ENCODE measurements around the gene PLA2R1. TPM values are rescaled to one million over a fixed set of nuclear protein-coding genes. Genes with fewer than 3 reads are reported as not detected.
"Not testable (repeated sequence)": the region's sequence is repeated elsewhere in the genome, so short reads cannot be mapped to it uniquely, and the experiment has no call there.

The PLA2R1 gene
- total RNA-seq, 3 donors from 2014 or later (not counting 1 experiment from before 2014, with no cell fraction given), result not detected

DNA sequence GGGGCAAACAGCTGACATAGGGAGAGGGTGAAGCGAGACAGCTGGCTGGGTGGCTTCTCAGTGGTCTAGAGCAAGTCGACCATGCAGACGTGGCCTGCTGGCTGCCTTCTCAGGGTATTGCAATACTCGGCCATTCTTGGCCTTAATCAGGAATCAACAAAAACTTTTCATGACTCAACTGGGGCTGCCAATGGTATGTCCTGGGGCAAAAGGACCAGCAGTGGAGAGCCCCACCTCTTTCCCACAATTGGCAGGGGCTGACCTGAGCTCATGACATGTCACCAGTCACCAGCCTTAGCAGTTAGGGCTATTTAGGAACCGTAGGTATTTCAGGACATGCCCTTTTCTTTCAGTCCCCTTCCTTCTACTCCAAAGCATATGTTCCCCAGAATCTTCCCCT, 19.1 kb downstream of the PLA2R1 start:
- DNase-seq (no peak), ATAC-seq (no peak)
- Mint-ChIP-seq H3K36me3 (no peaks in the 10 kb centered on the region), H3K27me3 (ENCODE audit: low read depth in 2 of 2) (peaks cover 6 to 9% of the 10 kb centered on the region in 2 donors), H3K4me3 (no peak overlapping the region), H3K4me1 (no peaks in the 10 kb centered on the region), H3K9me3 (no peaks in the 10 kb centered on the region), H3K27ac (no peak overlapping the region)
- Histone ChIP-seq H3K9me3 (ENCODE audit: control insufficient read depth, insufficient read depth, low read length) (no peaks in the 10 kb centered on the region), H3K36me3 (ENCODE audit: control insufficient read depth, insufficient read depth, low read length) (no peaks in the 10 kb centered on the region), H3K4me1 (ENCODE audit: control insufficient read depth, insufficient read depth, low read length) (no peaks in the 10 kb centered on the region), H3K4me3 (ENCODE audit: low read length) (no peak overlapping the region), H3K27ac (ENCODE audit: low read length) (no peak overlapping the region), H3K27me3 (ENCODE audit: control insufficient read depth, insufficient read depth, low read length) (no peaks in the 10 kb centered on the region)
- 83% methylated on average over 5 of the region's 5 CpGs for WGBS (ENCODE audit: insufficient coverage)
- TF ChIP-seq CTCF (IDR thresholded peaks at IDR 0.05), result no peak
- intact Hi-C loops (cut with micrococcal nuclease), result no loop called here

GRCh38 chr2:160042054-160042453, 20.4 kb downstream of the PLA2R1 start:
- Mint-ChIP-seq H3K36me3 (no peaks in the 10 kb centered on the region), H3K9me3 (no peaks in the 10 kb centered on the region), H3K4me3 (no peak overlapping the region), H3K4me1 (no peaks in the 10 kb centered on the region), H3K27ac (no peak overlapping the region), H3K27me3 (ENCODE audit: low read depth in 2 of 2) (peaks cover 6 to 9% of the 10 kb centered on the region in 2 donors)
- intact Hi-C loops (cut with micrococcal nuclease), result no loop called here
- TF ChIP-seq CTCF (IDR thresholded peaks at IDR 0.05), result no peak
- no peaks in the 10 kb centered on the region for H3K27me3 ChIP-seq (ENCODE audit: control insufficient read depth, insufficient read depth, low read length)
- no peak overlapping the region for H3K27ac ChIP-seq (ENCODE audit: low read length)
- no peak overlapping the region for H3K4me3 ChIP-seq (ENCODE audit: low read length)
- 84% methylated on average over 7 of the region's 7 CpGs for WGBS (ENCODE audit: insufficient coverage)
- H3K9me3 ChIP-seq (ENCODE audit: control insufficient read depth, insufficient read depth, low read length), result no peaks in the 10 kb centered on the region
- H3K36me3 ChIP-seq (ENCODE audit: control insufficient read depth, insufficient read depth, low read length), result no peaks in the 10 kb centered on the region
- DNase-seq (no peak), ATAC-seq (no peak)
- H3K4me1 ChIP-seq (ENCODE audit: control insufficient read depth, insufficient read depth, low read length), result no peaks in the 10 kb centered on the region

DNA sequence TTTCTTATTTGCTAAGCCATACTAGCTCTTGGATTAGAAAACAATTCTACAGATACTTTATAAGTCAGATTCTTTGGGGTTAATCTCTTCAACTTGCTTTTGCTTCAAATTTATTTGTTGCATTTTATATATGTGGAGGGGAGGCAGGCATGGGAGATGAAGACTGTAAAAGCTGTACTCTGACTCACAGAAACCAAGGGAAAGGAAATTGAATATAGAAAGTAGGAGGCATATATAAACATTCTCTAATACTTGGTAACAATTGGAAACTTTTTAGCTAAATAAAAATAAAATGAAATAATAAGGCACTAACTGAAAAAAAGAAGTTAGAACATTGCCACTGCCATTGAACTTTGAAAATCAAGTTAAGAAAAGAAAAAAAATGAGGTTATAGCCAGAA, 21.3 kb downstream of the PLA2R1 start:
- H3K9me3 ChIP-seq (ENCODE audit: control insufficient read depth, insufficient read depth, low read length), result no peaks in the 10 kb centered on the region
- DNase-seq (no peak), ATAC-seq (no peak)
- H3K36me3 ChIP-seq (ENCODE audit: control insufficient read depth, insufficient read depth, low read length), result no peaks in the 10 kb centered on the region
- H3K4me1 ChIP-seq (ENCODE audit: control insufficient read depth, insufficient read depth, low read length), result no peaks in the 10 kb centered on the region
- no peak overlapping the region for H3K27ac Mint-ChIP-seq
- H3K27ac ChIP-seq (ENCODE audit: low read length), result no peak overlapping the region
- no peak for TF ChIP-seq CTCF (IDR thresholded peaks at IDR 0.05)
- no peaks in the 10 kb centered on the region for H3K9me3 Mint-ChIP-seq
- no peak overlapping the region for H3K4me3 ChIP-seq (ENCODE audit: low read length)
- H3K27me3 Mint-ChIP-seq (ENCODE audit: low read depth in 2 of 2), result peaks cover 6 to 9% of the 10 kb centered on the region in 2 donors
- H3K36me3 Mint-ChIP-seq, result no peaks in the 10 kb centered on the region
- no peaks in the 10 kb centered on the region for H3K4me1 Mint-ChIP-seq
- intact Hi-C loops (cut with micrococcal nuclease), result no loop called here
- H3K27me3 ChIP-seq (ENCODE audit: control insufficient read depth, insufficient read depth, low read length), result no peaks in the 10 kb centered on the region
- H3K4me3 Mint-ChIP-seq, result no peak overlapping the region

- Mint-ChIP-seq H3K27ac (no peak overlapping the region), H3K9me3 (no peaks in the 10 kb centered on the region), H3K36me3 (no peaks in the 10 kb centered on the region), H3K4me3 (no peak overlapping the region), H3K4me1 (no peaks in the 10 kb centered on the region), H3K27me3 (ENCODE audit: low read depth in 2 of 2) (peaks cover 6 to 9% of the 10 kb centered on the region in 2 donors)
- intact Hi-C loops (cut with micrococcal nuclease), result no loop called here
- Histone ChIP-seq H3K27me3 (ENCODE audit: control insufficient read depth, insufficient read depth, low read length) (no peaks in the 10 kb centered on the region), H3K4me3 (ENCODE audit: low read length) (no peak overlapping the region), H3K36me3 (ENCODE audit: control insufficient read depth, insufficient read depth, low read length) (no peaks in the 10 kb centered on the region), H3K4me1 (ENCODE audit: control insufficient read depth, insufficient read depth, low read length) (no peaks in the 10 kb centered on the region), H3K27ac (ENCODE audit: low read length) (no peak overlapping the region), H3K9me3 (ENCODE audit: control insufficient read depth, insufficient read depth, low read length) (no peaks in the 10 kb centered on the region)
- TF ChIP-seq CTCF (IDR thresholded peaks at IDR 0.05), result no peak
- DNase-seq (no peak), ATAC-seq (no peak)
- 77% methylated on average over 5 of the region's 6 CpGs for WGBS (ENCODE audit: insufficient coverage)
These were observed 23.1 kb downstream of the PLA2R1 start for GRCh38 chr2:160039166-160039903.

DNA sequence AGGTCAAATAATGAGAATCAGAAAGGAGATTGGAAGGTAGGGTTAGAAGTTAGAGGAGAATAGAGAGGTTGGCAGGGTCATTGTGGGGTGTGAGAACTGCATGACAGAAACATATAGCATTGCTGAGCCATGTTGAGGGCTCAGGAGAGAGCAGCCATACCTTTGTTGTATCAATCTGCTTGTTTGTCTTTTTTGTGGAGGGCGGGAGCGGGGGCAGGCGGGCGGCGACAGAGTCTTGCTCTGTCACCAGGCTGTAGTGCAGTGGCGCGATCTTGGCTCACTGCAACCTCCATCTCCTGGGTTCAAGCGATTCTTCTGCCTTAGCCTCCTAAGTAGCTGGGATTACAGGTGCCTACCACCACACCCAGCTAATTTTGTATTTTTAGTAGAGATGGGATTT, 23.8 kb downstream of the PLA2R1 start:
- H3K27ac Mint-ChIP-seq; H3K4me1 Mint-ChIP-seq; H3K4me3 ChIP-seq (ENCODE audit: low read length); H3K36me3 ChIP-seq (ENCODE audit: control insufficient read depth, insufficient read depth, low read length); ATAC-seq; DNase-seq; H3K9me3 ChIP-seq (ENCODE audit: control insufficient read depth, insufficient read depth, low read length); H3K27ac ChIP-seq (ENCODE audit: low read length); H3K9me3 Mint-ChIP-seq; H3K4me1 ChIP-seq (ENCODE audit: control insufficient read depth, insufficient read depth, low read length); H3K36me3 Mint-ChIP-seq; H3K4me3 Mint-ChIP-seq; H3K27me3 ChIP-seq (ENCODE audit: control insufficient read depth, insufficient read depth, low read length); intact Hi-C loops (cut with micrococcal nuclease); H3K27me3 Mint-ChIP-seq (ENCODE audit: low read depth in 2 of 2): not testable (repeated sequence)
- WGBS (ENCODE audit: insufficient coverage), result 98% methylated on average over 8 of the region's 8 CpGs
